Urinary bladder (tissue), 4 donors: Measurements from ENCODE around the gene CISH. TPM values are rescaled to one million over a fixed set of nuclear protein-coding genes. Genes with fewer than 3 reads are reported as not detected.

Experiments used
- DNase-seq: peaks from one replicate; pipeline ENCODE4 v3.0.0-alpha.2; 2015; ENCODE audit errors: extremely low spot score
- H3K27ac ChIP-seq: one replicate; pipeline ENCODE4 v1.5.1; 2013; ENCODE audit warnings: low read depth, mild to moderate bottlenecking, moderate library complexity
- H3K36me3 ChIP-seq: one replicate; pipeline ENCODE4 v1.6.1; 2013; ENCODE audit warnings: mild to moderate bottlenecking, moderate library complexity; ENCODE audit not compliant: insufficient read depth
- H3K4me1 ChIP-seq: one replicate; pipeline ENCODE4 v1.6.1; 2013; ENCODE audit warnings: mild to moderate bottlenecking, moderate library complexity; ENCODE audit not compliant: insufficient read depth
- H3K4me3 ChIP-seq: one replicate; pipeline ENCODE4 v1.5.1; 2013; ENCODE audit warnings: low read depth, low read length
- WGBS: extraction: QIAGEN DNeasy Blood & Tissue Kit; methylation state at CpG from one replicate; pipeline ENCODE4 v1.1.7; 2013; 5-methylcytosine and 5-hydroxymethylcytosine counted together
- polyA plus RNA-seq: library from polyadenylated mRNA; stranded (reverse); fragments of 200-250 nt; gene quantifications from one replicate; pipeline ENCODE4 v1.2.3, GENCODE V29; 2013
- total RNA-seq: library from RNA; depleted of rRNA; stranded (reverse); fragments of >200 nt; gene quantifications from one replicate; pipeline ENCODE4 v1.2.3, GENCODE V29; 2014
- donor health status: healthy with polysubstance abuse.
- donor health status: healthy.

CISH gene
- total and polyA plus RNA-seq, 2 donors = 5.0 to 7.9 TPM

GRCh38 chr3:50650018-50650417 lies 38.4 kb upstream of the CISH start:
- Histone ChIP-seq H3K27ac (no peak overlapping the region), H3K4me3 (no peak overlapping the region), H3K4me1 (no peaks in the 10 kb centered on the region), H3K36me3 (no peaks in the 10 kb centered on the region)
- no peak for DNase-seq
- WGBS = 100% methylated on average over 1 of the region's 1 CpG

- H3K27ac ChIP-seq = no peak overlapping the region
- no peaks in the 10 kb centered on the region for H3K36me3 ChIP-seq
- 56% methylated on average over 8 of the region's 8 CpGs for WGBS
- no peaks in the 10 kb centered on the region for H3K4me1 ChIP-seq
- no peak for DNase-seq
- no peak overlapping the region for H3K4me3 ChIP-seq
Observed at GRCh38 chr3:50649451-50649931, 37.9 kb upstream of the CISH start.

GRCh38 chr3:50648944-50649343 lies 37.4 kb upstream of the CISH start:
- Histone ChIP-seq H3K4me1 (no peaks in the 10 kb centered on the region), H3K4me3 (no peak overlapping the region), H3K36me3 (no peaks in the 10 kb centered on the region), H3K27ac (no peak overlapping the region)
- no peak for DNase-seq
- WGBS = 84% methylated on average over 2 of the region's 2 CpGs

- H3K4me1 ChIP-seq = no peaks in the 10 kb centered on the region
- H3K27ac ChIP-seq = no peak overlapping the region
- no peak for DNase-seq
- WGBS = 62% methylated on average over 6 of the region's 6 CpGs
- no peaks in the 10 kb centered on the region for H3K36me3 ChIP-seq
- no peak overlapping the region for H3K4me3 ChIP-seq
Observed at GRCh38 chr3:50648313-50648712, 36.7 kb upstream of the CISH start.

GRCh38 chr3:50645378-50645777 lies 33.8 kb upstream of the CISH start:
- Histone ChIP-seq H3K27ac (no peak overlapping the region), H3K36me3 (no peaks in the 10 kb centered on the region), H3K4me3 (no peak overlapping the region), H3K4me1 (no peaks in the 10 kb centered on the region)
- DNase-seq = no peak
- 84% methylated on average over 2 of the region's 2 CpGs for WGBS

- DNase-seq = no peak
- Histone ChIP-seq H3K27ac (no peak overlapping the region), H3K4me1 (no peaks in the 10 kb centered on the region), H3K36me3 (no peaks in the 10 kb centered on the region), H3K4me3 (no peak overlapping the region)
- 40% methylated on average over 7 of the region's 7 CpGs for WGBS
Observed at GRCh38 chr3:50644561-50644960, 33.0 kb upstream of the CISH start.

GRCh38 chr3:50642382-50642781 lies 30.8 kb upstream of the CISH start:
- Histone ChIP-seq H3K4me3 (no peak overlapping the region), H3K27ac (no peak overlapping the region), H3K4me1 (no peaks in the 10 kb centered on the region), H3K36me3 (no peaks in the 10 kb centered on the region)
- DNase-seq = no peak
- WGBS = 91% methylated on average over 1 of the region's 1 CpG

- DNase-seq = no peak
- 91% methylated on average over 6 of the region's 6 CpGs for WGBS
- no peaks in the 10 kb centered on the region for H3K4me1 ChIP-seq
Observed at GRCh38 chr3:50639055-50639494, 27.5 kb upstream of the CISH start.

GRCh38 chr3:50637945-50638344 lies 26.4 kb upstream of the CISH start:
- Histone ChIP-seq H3K27ac (no peak overlapping the region), H3K36me3 (no peaks in the 10 kb centered on the region), H3K4me3 (no peak overlapping the region), H3K4me1 (no peaks in the 10 kb centered on the region)
- DNase-seq = no peak
- WGBS = 78% methylated on average over 3 of the region's 3 CpGs

More at GRCh38 chr3:50639055-50639494, 27.5 kb upstream of the CISH start:
- Histone ChIP-seq H3K36me3 (no peaks in the 10 kb centered on the region), H3K4me3 (no peak overlapping the region), H3K27ac (no peak overlapping the region)

- no peak for DNase-seq
- WGBS = 88% methylated on average over 4 of the region's 4 CpGs
- no peaks in the 10 kb centered on the region for H3K4me1 ChIP-seq
- H3K36me3 ChIP-seq = no peaks in the 10 kb centered on the region
- H3K4me3 ChIP-seq = no peak overlapping the region
- H3K27ac ChIP-seq = no peak overlapping the region
Observed at GRCh38 chr3:50637011-50637410, 25.4 kb upstream of the CISH start.

- no peak overlapping the region for H3K4me3 ChIP-seq
- no peaks in the 10 kb centered on the region for H3K36me3 ChIP-seq
- no peak for DNase-seq
- no peaks in the 10 kb centered on the region for H3K4me1 ChIP-seq
- no peak overlapping the region for H3K27ac ChIP-seq
Observed at GRCh38 chr3:50635066-50635465, 23.5 kb upstream of the CISH start.

GRCh38 chr3:50633230-50633790 lies 21.7 kb upstream of the CISH start:
- DNase-seq = no peak
- Histone ChIP-seq H3K4me1 (no peaks in the 10 kb centered on the region), H3K27ac (no peak overlapping the region), H3K4me3 (no peak overlapping the region), H3K36me3 (no peaks in the 10 kb centered on the region)
- 84% methylated on average over 5 of the region's 5 CpGs for WGBS

- Histone ChIP-seq H3K4me1 (no peaks in the 10 kb centered on the region), H3K4me3 (no peak overlapping the region), H3K36me3 (no peaks in the 10 kb centered on the region), H3K27ac (no peak overlapping the region)
- 38% methylated on average over 5 of the region's 5 CpGs for WGBS
- DNase-seq = no peak
Observed at GRCh38 chr3:50632450-50632849, 20.9 kb upstream of the CISH start.

- Histone ChIP-seq H3K36me3 (no peaks in the 10 kb centered on the region), H3K4me3 (no peak overlapping the region), H3K4me1 (no peaks in the 10 kb centered on the region), H3K27ac (no peak overlapping the region)
- no peak for DNase-seq
- 70% methylated on average over 7 of the region's 7 CpGs for WGBS
Observed at GRCh38 chr3:50630877-50631276, 19.3 kb upstream of the CISH start.

- DNase-seq = no peak
- Histone ChIP-seq H3K27ac (no peak overlapping the region), H3K4me3 (no peak overlapping the region), H3K36me3 (no peaks in the 10 kb centered on the region), H3K4me1 (no peaks in the 10 kb centered on the region)
- WGBS = 94% methylated on average over 6 of the region's 6 CpGs
Observed at GRCh38 chr3:50630394-50630793, 18.8 kb upstream of the CISH start.
